NT2/D1 (cell line): ENCODE results near the gene NEUROG3.

Experiments
- YY1 ChIP-seq: IDR thresholded peaks from 2 replicates; pipeline ENCODE4 v1.6.1; 2011; ENCODE audit not compliant: insufficient read length, insufficient read depth
- ZNF274 ChIP-seq: IDR thresholded peaks from 2 replicates; pipeline ENCODE4 v1.6.1; 2011; ENCODE audit warnings: mild to moderate bottlenecking, low read depth, low read length

GRCh38 chr10:69573056-69573806 lies at the start of gene NEUROG3:
- TF ChIP-seq ZNF274: no peak
- TF ChIP-seq YY1: no peak
